PFSK-1 (cell line): ENCODE results near the gene UXS1. TPM values are rescaled to one million over a fixed set of nuclear protein-coding genes. Genes with fewer than 3 reads are reported as not detected.

Experiments
- FOXP2 ChIP-seq: optimal IDR thresholded peaks from 2 replicates; pipeline ENCODE3; 2011; ENCODE audit warnings: borderline replicate concordance, control low read depth, inconsistent platforms; ENCODE audit not compliant: insufficient read depth; ENCODE audit errors: extremely low read length, extremely low read depth
- POLR2AphosphoS5 ChIP-seq: IDR thresholded peaks from 2 replicates; pipeline ENCODE4 v1.6.1; 2012; ENCODE audit warnings: low read depth, mild to moderate bottlenecking, control low read depth, low read length, moderate library complexity
- SIN3A ChIP-seq: IDR thresholded peaks from 2 replicates; pipeline ENCODE4 v1.6.1; 2012; ENCODE audit warnings: mild to moderate bottlenecking, low read length, moderate library complexity, borderline replicate concordance; ENCODE audit not compliant: insufficient read depth
- TAF1 ChIP-seq: IDR thresholded peaks from 2 replicates; pipeline ENCODE4 v1.6.1; 2012; ENCODE audit warnings: low read length, control low read depth, borderline replicate concordance; ENCODE audit not compliant: insufficient read depth
- polyA plus RNA-seq: library from polyadenylated mRNA; unstranded; fragments of >200 nt; gene quantifications from one replicate; pipeline ENCODE4 v1.2.1, GENCODE V29; 2012; ENCODE audit warnings: low read depth, missing spikeins; ENCODE audit not compliant: insufficient read length
- TF ChIP-seq, protein P1 (sequence below), 2 experiments: IDR thresholded peaks; 2 replicates each; pipeline versions ENCODE4 v1.6.1 to v1.8.0; 2011 to 2012; ENCODE audit warnings: low read depth in 2 of 2, low read length in 2 of 2, control low read depth in 1 of 2, inconsistent platforms in 1 of 2, mild to moderate bottlenecking in 1 of 2, moderate library complexity in 1 of 2; ENCODE audit not compliant: insufficient read depth in 1 of 2

The UXS1 gene
- 20.0 TPM for polyA plus RNA-seq

DNA sequence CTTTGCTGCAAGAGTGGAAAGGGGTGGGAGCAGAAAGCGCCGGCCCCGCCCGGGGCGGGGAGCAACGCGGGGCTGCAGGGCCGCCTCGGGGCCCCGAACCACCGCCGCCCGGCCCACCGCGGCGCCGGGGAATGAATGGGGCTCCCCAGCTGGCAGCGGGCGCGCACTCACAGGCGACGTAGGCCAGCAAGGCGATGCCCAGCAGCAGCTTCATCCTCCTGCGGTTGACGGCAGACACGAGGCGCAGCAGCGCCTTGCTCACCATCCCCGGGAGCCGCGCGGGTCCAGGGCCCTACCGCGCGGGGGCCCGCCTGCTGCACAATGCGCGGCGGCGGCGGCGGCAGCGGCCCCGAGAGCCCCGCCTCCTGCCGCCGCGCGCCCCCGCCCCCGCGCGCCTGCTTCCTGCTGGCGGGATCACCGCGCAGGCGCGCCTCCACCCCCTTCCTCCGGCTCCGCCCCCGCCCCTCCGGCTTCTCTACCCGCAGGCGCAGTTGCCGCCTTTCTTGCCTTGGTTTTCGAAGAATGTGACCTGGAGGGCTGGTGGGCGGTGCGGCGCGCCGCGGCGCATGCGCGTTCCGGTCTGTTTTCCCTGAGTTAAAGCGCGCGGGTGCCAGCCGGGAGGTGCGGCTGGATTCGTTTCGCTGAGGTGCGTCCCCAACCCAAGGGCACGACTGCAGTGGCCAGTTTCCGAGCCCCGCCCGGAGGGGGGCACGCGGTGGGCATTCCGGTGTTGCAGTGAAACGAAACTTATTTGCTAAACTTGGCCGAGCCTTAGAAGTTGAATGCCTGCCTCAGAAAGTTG is at the start of gene UXS1:
Gene UXS1 (minus strand): TSS at position 325 of the 802 bp plus-strand sequence. CDS start 60 bp downstream, at position 265.
- TF ChIP-seq TAF1 (0 out of 2 replicates have a peak, but pooled peaks have one; percentile 61), SIN3A (no peak), POLR2AphosphoS5 (peak; percentile 72), FOXP2 (peak; percentile 27)
- TF ChIP-seq, protein P1, sequence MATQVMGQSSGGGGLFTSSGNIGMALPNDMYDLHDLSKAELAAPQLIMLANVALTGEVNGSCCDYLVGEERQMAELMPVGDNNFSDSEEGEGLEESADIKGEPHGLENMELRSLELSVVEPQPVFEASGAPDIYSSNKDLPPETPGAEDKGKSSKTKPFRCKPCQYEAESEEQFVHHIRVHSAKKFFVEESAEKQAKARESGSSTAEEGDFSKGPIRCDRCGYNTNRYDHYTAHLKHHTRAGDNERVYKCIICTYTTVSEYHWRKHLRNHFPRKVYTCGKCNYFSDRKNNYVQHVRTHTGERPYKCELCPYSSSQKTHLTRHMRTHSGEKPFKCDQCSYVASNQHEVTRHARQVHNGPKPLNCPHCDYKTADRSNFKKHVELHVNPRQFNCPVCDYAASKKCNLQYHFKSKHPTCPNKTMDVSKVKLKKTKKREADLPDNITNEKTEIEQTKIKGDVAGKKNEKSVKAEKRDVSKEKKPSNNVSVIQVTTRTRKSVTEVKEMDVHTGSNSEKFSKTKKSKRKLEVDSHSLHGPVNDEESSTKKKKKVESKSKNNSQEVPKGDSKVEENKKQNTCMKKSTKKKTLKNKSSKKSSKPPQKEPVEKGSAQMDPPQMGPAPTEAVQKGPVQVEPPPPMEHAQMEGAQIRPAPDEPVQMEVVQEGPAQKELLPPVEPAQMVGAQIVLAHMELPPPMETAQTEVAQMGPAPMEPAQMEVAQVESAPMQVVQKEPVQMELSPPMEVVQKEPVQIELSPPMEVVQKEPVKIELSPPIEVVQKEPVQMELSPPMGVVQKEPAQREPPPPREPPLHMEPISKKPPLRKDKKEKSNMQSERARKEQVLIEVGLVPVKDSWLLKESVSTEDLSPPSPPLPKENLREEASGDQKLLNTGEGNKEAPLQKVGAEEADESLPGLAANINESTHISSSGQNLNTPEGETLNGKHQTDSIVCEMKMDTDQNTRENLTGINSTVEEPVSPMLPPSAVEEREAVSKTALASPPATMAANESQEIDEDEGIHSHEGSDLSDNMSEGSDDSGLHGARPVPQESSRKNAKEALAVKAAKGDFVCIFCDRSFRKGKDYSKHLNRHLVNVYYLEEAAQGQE (IDR thresholded peaks at IDR 0.05; ENCODE audit: insufficient read depth in 1 of 2, low read depth in 2 of 2, low read length in 2 of 2): no peak

DNA sequence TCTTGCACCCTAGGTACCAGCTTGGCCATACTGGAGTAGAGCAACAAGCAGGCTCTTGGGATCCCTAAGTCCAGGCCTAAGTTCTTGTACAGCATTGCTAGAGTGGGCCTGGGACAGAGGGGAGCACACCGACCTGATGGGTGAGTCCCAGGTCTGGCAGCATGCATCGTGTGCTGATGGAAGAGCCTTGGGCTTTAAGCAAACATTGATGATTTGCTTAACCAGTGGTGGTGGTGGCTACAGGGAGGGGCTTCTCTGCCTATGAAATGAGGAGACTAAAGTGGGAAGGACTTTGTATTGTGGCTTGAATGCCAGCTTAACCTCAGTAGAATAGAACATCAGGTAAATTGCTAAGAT is 39.2 kb upstream of the UXS1 start:
- TF ChIP-seq, protein P1 (IDR thresholded peaks at IDR 0.05; ENCODE audit: insufficient read depth in 1 of 2, low read depth in 2 of 2, low read length in 2 of 2): no peak
- no peak for TF ChIP-seq TAF1

DNA sequence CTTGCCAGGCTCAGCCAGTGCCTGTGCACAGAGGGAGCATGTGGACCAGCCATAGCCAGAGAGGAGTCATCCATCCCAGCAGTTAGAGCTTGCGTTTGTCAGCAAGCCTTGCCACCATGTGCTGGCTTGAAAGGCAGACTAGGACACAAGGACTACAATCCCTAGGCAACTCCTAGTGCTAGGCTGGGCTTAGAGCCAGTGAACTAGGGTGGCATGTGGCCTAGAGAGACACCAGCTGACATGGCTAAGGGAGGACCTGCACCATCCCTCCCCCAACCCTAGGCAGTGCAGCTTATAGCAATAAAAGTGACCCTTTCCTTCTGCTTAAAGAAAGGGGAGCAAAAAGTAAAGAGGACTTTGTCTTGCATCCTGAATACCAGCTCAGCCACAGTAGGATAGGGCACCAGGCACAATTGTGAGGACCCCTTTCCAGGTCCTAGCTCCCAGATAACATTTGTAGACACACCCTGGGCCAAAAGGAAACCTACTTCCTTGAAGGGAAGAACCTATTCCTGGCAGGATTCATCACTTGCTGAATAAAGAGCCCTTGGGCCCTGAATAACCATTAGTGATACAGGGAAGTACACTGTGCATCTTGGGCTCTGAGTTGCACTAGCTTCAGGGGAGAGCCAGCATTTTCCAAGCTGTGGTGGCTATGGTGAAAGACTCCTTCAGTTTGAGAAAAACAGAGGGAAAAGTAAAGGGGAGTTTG is 38.7 kb upstream of the UXS1 start:
- TF ChIP-seq FOXP2 (no peak), SIN3A (no peak)

DNA sequence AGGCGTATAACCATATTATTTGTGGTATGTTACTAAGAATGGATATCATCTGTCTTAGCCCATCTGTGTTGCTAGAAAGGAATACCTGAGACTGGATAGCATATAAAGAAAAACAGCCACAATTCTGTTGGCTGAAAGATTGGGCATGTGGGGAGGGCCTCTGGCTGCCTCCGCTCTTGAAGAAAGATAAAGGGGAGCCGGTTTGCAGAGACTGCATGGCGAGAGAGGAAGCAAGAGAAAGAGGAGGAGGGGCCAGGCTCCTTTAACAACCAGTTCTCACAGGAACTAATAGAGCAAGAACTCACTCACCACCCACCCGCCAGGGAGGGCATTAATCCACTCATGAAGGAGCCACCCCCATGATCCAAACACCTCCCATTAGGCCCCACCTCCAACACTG is 29.2 kb upstream of the UXS1 start:
- TF ChIP-seq, protein P1 (IDR thresholded peaks at IDR 0.05; ENCODE audit: insufficient read depth in 1 of 2, low read depth in 2 of 2, low read length in 2 of 2): no peak
- no peak for TF ChIP-seq TAF1
- no peak for TF ChIP-seq SIN3A
- TF ChIP-seq POLR2AphosphoS5: no peak
- no peak for TF ChIP-seq FOXP2

DNA sequence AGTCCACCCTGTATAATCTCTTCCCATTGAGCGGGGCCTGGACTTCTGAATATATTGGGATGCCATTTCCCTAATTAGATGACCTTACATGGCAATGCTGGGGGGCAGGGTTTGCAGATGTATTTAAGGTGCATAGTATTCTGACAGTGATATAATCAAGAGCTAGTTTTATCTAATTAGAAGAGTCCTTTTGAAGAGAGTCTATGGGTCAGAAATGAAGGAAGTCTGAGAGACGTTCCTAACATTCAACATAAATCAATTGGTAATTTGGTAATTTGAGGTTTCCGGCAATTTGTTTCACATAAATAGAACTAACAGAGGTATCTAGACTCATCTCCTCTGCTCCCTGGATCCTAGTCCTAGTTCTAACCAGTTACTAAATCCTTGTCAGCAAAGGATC is 25.7 kb upstream of the UXS1 start:
- TF ChIP-seq, protein P1 (IDR thresholded peaks at IDR 0.05; ENCODE audit: insufficient read depth in 1 of 2, low read depth in 2 of 2, low read length in 2 of 2): no peak
- TF ChIP-seq FOXP2 (no peak), TAF1 (no peak), SIN3A (no peak), POLR2AphosphoS5 (no peak)
